CD4-positive, alpha-beta T cell treated with Interleukin-2 at 100 ng/mL for 4 hours (primary cell): ENCODE results near the gene ACYP2.
"Not testable (repeated sequence)": the region's sequence is repeated elsewhere in the genome, so short reads cannot be mapped to it uniquely, and the experiment has no call there.

Experiments
- DNase-seq: peaks from one replicate; pipeline ENCODE4 v3.0.0-alpha.2; 2020; ENCODE audit warnings: low spot score

The ACYP2 gene

DNA sequence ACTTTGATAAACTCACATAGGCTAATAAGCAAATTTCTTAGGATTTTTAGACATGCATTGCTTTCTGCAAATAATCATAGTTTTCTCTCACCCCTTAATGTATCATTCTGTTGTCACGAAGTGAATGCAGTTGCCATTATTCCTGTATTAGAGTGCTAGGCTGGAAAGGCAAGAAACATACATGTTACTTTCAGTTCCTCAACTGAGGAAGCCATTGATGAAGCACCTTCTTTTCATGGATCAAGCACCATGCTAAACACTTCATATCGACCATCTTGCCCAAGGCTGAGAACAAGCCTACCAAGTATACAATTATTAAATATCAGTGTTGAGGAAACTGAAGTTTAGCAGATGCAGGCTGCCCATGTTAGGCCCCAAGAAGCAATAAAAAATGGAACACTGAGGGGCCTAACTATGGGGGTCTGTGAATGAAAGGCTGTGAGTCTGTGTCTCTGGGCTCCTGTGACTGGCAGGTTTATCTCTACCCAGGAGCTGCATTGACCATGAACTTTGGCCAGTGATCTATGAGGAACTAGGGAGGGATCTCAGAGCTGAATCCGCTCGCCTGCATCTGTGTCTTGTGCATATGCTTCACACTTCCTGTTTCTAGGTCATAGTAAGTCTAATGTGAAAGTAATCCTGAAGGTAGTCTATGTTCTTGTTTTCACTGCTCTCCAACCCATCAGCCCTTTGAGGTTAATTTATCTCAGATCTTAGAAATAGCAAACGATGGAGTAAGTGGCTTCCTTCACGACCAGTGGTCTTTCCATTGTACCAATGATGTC, 156.6 kb downstream of the ACYP2 start:
- no peak for DNase-seq

DNA sequence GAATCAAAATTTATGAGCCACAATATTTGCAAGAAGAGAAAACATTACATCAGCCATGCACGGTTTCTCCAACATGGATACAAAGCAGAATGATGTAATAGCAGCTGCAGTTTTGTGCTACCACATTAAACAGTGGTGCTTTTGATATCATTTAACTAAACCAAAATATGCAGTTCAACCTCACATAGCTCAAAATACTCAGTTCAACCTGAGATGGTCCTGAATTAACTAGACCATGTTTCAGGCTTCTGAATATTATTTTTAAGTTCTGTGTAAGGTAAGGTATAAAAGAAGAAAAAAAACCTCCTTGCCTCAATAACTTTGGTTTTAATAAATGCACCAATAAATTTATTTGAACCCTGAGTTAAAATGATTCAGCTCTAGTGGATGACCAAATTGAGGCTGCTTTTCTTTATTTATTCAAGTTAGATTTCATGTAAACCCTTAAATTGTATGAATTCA, 159.4 kb downstream of the ACYP2 start:
- no peak for DNase-seq

DNA sequence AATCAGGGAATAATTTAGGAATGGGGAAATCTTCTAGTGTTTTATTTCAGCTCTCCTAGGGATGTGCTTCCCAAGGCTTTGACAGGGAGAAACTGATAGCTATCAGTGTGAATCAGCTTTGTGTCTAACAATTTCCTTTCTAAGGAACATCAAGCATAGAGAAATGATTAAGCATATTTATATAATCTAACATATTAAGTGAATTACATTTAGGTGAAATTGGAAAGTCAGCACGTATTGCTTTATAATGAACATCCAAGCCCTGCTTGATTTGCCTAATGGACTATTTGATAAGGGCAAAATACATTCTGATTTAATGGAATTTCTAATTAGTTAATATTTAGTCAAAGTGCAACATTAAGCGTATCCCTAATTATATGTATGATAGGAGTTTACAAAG, 160.1 kb downstream of the ACYP2 start:
- DNase-seq = no peak

DNA sequence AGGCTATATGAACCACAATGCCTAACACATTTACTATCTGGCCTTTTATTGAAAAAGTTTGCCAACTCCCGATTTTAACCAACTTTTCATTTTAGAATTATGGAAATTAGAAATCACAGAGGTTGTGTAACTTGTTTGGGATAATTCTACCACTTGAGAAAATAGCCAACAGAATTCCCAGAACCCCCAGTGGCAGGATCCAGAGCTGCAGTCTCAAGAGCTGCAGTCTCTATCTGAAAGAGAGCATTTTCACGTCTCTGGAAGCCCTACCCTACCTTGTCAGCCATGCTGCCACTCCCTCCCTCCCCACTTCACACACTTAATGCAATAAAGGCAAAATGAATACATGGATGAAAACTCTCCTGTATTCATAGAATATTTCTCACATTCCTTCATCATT, 164.0 kb downstream of the ACYP2 start:
- no peak for DNase-seq

DNA sequence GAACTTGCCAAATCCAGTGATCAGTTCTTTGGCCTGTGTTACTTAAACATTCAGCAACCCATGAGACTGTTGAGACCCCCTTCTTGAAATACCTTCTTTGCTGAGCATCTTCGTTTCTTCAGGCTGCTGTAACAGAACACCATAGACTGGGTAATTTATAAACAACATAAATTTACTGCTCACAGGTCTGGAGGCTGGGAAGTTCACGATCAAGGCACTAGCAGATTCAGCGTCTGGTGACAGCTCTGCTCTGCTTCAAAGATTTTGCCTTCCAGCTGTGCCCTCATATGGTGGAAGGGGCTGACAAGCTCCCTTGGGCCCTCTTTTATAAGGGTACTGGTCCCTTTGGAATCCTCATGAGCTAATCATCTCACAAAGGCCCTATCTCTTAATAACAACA, 169.4 kb downstream of the ACYP2 start:
- no peak for DNase-seq

DNA sequence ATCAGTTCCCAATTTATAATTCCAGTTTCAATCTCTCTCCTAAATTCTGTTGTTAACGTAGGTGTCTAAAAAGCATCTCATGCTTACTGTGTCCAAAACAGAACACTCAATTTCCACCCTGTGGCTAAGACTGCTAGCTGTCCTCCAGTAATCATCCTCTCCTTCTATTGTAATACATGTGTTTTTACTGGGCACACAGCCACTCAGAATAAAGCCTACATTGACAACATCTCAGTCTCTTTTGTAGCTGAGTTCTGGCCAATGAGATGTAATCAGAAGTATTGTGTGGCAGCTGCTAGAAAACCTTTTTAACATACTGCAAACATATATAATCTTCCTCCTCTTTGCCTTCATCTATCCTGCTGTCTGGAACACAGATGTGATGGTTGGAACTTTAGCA, 170.0 kb downstream of the ACYP2 start:
- DNase-seq = no peak

DNA sequence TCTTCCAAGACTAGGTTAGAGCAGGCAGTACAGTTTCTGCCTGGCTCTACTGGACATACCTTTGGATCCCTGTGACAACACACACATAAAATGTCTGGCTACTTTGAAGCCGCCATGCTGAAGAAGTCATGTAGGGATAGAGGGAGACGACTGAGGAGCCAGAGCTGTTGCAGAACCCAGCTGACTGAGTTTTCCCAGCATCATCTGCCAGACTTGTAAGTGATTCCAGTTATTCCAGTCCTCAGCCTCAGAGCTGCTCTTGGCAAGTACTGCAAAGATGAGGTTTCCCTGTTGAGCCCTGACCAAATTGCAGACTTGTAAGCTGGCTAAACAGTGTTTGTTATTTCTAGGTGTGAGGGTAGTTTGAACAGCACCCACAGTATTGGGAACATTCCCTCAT, 172.1 kb downstream of the ACYP2 start:
- no peak for DNase-seq

DNA sequence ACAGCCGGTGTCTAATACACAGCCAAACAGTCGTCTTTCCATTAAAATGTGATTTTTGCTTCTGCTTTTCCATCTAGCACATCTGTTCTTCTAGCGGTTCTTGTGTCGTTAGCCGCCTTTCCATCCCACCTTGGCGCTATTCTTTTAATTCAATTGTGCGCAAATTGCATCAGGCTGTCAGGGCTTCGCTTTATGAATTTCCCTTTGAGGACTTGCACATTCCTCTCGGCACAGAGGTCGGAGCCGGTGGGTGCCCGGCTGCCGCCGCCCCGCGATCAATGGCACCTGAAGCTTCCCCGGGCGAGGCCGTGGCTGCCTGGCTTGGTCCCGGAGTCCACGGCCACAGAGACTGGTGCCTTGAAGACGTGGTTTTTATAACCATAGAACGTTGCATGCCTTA, 174.5 kb downstream of the ACYP2 start:
- no peak for DNase-seq

DNA sequence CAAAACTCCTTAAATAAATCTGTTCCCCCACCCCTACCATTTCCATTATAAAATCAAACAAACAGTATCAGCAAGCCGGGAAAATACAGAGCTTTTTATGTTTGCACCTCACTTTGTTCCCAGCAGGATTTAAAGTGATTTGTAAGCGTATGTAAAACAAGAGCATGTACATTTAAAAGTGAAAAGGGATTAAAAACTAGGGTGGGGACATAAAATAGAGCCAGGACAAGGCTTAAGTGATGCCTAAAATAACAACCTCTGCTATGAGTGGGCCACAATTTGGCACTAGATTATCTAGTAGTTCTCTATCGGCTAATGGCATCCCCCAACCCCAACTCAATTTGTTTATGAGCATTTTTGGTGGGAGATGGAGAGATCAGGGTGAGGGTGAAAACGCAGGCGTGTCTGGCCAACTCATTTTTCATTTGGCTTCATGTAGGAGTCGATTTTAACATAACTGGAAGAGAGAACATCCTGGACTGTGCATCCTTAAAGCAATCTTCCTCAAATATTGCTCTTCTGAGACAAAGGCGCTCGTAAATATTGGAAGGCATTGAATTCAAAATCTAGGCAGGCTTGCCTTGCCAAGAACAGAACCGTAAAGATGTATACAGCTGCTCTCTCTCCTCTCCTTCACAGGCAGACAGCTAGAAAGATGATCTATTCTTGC, 175.1 kb downstream of the ACYP2 start:
- no peak for DNase-seq

DNA sequence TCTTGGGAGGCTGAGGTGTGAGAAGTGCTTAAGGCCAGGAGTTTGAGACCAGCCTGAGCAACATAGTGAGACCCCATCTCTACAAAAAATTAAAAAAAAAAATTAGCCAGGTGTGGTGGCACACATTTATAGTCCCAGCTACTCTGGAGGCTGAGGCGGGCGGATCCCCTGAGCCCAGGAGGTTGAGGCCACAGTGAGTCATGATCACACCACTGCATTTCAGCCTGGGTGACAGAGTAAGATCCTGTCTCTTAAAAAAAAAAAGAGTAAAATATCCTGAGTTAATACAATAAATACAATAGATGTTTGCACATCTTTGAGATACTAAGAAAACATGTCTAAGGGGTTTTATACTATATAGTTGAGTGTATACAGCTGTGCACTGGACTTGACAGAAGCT, 179.2 kb downstream of the ACYP2 start:
- not testable (repeated sequence) for DNase-seq

DNA sequence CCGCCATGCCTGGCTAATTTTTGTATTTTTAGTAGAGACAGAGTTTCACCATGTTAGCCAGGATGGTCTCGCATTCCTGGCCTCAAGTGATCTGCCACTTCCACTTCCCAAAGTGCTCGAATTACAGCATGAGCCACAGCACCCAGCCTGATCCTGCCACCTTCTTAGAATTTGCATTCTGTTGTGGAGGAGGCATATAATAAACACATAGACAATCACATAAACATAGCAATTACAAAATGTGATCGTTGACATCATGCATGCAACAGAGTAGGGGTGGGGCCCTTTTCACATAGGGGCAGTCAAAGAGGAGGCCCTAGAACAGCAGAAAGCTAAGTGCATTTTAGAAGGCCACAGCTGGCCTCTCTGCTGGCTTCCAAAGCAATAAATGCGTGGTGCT, 180.5 kb downstream of the ACYP2 start:
- no peak for DNase-seq

DNA sequence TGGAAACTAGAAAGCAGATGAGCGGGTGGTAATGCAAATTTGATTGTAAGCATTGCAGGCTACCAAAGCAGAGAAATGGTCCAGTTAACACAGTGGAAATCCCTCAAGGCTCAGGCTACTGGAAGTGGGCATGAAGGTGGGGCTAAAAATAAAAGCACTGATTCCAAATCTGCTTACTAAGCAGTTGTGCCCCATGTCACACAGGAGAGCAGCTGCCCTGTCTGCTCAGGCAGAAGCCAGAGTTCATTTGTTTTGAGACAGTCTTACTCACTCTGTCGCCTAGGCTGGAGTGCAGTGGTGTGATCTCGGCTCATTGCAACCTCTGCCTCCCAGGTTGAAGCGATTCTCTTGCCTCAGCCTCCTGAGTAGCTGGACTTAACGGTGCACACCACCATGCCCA, 183.1 kb downstream of the ACYP2 start:
- DNase-seq = no peak

DNA sequence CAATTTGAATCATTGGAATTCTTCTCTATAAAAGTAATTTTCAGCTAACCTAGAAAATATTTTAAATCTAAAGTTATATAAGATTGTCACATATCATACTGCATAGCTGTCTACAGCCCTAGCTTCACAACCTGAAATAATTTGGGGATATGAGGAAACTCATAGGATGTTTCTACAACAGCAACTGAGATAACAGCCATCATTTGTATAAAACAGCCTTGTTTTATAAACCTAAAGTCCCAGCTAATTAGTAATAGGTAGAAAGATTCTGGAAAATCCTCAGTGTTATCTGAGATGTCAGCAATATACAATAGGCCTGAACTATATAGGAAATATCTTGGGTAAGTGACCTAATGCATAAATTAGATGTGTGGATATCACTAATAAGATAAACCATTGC, 188.2 kb downstream of the ACYP2 start:
- DNase-seq = no peak

DNA sequence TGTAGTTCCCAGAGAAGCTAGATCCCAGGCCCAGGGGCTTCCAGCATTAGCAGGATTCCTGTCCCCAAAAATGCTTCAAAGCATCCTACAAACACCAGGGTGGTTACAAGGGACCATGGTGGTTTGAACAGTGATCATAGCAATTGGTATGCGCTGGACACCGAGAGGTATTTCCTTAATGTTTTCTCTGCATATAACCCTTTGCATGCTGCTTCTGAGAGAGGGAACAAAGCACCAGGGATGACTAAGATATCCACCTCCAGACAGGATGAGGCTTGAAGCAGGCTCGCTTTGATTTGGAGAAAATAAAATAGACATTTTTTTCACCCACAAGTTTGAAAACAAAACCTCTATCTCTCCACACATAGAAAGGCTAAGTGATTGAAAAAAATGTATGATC, 191.1 kb downstream of the ACYP2 start:
- DNase-seq = no peak

DNA sequence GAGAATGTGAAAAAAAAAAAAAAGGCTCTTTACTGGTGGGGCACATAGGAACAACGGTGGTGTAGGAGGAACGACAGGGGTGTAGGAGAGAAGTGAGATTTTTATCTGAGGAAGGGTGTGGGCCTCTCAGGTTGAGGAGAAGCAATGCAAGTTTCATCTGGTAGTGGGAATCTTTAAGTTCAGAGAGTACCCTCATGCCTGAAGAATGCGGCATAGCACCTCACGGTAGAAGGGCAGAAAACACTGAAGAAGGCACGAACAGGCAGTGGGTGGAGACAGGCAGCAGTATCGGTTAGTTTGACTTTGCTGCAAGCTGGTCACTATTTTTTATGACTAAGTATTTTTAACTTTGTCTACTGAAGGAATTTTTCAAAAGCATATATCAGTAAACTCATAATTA, 192.8 kb downstream of the ACYP2 start:
- no peak for DNase-seq

DNA sequence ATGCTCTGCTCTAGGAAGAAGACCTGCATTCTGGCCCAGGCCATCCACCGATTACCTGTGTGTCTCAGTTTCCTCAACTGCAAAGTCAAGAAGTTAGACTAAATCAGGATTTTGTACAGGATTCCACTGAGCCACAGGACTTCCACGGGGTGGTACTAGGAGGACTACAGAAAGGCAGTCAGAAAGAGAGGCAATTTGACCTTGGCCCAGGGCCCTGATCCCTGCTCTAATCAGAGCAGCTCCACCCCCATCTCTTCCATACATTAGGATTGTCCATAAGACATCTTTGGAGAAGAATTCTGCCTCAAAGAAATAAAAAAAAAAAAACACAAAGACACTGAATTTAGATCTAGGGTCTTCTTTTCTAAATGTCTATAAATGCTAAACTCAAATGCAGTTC, 193.4 kb downstream of the ACYP2 start:
- no peak for DNase-seq

DNA sequence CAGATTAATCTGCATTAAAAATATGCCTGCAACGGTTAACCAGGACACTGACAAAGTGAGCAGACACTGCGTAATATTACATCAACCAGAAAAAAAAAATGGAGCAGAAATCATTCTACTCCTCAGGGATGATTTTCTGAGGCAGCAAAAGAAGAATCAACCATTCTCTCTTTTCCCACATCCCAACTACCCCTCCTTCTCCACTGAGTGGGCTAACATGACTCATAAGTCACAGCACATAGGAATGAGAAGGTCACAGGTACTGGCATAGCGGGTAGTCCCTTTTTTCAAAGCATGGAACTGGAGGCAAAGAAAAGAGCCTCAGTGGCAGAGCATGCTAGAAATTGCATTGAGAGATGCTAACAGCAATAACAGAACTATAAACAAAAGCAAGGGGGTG, 194.9 kb downstream of the ACYP2 start:
- DNase-seq = no peak

DNA sequence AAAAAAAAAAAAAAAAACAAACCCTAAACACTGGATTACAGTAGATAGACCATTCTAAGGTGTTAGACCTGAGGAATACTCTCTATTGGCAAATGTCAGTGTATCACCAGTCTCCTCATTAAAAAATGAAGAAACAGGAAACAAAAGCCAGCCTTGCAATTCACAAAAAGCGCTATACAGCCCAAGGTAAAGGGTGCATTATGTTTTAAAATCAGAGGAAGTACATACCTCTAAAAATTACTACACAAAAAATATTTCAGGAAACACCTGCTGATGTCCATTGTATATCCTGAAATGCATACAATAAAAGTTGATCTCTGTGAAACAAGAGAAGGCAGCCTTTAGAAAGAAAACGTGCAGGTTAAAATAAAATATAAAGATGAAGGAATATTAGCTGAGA, 195.5 kb downstream of the ACYP2 start:
- DNase-seq = no peak

DNA sequence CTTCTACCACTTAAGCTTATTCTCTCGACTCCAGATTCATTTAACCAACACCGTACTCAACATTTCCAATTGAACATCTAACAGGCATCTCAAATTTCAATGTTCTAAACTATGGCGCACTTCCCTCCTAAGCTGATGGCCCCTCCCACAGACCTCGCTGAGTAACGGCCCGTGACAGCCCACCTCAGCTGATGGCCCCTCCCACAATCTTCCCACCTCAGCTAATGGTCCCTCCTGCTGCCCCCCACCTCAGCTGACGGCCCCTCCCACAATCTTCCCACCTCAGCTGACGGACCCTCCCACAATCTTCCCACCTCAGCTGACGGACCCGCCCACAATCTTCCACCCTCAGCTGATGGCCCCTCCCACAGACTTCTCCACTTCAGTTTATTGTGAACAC, 197.7 kb downstream of the ACYP2 start:
- DNase-seq = no peak

DNA sequence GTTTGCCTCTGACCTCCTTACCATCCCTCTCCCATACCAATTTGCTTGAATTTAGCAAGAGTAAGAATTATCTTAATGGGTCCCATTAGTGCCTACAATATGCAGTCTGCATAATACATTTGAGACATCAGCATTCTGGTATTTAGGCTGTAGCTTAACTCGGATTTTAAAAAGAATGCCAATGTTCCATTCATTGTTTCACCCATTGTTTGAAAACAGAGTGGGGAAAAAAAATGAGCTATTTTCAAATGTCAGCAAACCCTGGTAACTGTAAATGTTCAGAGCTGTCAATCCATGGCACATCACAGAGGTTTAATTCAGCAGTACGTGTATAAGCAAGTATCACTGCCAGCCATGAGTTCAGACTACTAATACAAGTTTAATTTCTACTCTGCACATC, 202.6 kb downstream of the ACYP2 start:
- no peak for DNase-seq

DNA sequence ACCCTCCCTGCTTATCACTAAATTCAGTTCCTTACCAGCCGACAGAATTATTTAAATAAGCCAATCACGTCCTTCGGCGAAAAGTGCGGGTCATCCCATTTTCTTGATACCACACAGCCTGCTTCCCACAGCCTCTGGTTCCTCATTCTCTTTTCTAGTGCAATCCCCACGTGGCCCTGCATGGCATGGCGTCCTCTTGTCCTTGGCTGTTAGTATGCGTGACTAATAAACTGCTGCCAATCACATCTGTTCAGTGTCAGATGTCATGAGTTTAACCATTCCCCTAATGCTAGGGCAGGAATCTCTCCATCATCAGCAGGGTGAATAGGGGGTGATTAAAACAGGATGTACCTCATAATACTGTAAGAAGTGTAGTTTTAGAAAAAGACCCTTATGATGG, 203.4 kb downstream of the ACYP2 start:
- DNase-seq = no peak

DNA sequence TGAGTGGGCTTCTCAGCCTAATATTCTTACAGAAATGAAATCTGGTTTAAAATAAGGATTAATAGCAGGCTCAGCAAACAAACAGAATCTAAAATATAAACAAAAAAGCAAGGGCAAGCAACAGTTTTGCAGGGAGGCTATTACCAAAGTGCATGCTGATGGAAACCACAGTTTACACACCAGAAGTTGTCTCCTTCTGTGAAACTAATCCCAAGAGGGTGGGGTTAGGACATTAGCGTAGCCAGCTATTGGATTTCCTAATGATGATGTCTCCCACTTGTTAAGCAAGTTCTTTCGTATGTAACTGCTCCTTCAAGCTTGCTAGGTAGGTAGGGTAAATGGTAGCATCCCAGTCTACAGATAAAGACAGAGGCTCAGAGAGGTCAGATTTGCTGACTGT, 205.6 kb downstream of the ACYP2 start:
- no peak for DNase-seq

DNA sequence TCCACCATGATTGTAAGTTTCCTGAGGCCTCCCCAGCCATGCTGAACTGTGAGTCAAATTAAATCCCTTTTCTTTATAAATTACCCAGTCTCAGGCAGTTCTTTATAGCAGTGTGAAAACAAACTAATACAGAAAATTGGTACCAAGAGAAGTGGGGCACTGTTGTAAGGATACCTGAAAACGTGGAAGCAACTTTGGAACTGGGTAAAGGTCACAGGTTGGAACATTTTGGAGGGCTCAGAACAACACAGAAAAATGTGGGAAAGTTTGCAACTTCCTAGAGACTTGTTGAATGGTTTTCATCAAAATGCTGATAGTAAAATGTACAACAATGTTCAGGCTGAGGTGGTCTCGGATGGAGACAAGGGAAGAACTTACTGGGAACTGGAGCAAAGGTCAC, 209.1 kb downstream of the ACYP2 start:
- not testable (repeated sequence) for DNase-seq

DNA sequence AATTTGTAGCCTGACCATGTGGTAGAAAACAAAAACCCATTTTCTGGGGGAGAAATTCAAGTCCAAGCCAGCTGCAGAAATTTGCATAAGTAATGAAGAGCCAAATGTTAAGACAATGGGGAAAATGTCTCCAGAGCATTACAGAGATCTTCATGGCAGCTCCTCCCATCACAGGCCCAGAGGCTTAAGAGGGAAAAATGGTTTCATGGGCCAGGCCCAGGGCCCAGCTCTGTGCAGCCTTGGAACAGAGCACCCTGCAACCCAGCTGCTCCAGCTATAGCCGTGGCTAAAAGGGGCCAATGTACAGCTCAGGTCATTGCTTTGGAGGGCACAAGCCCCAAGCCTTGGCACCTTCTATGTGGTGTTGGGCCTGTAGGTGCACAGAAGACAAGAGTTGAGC, 209.7 kb downstream of the ACYP2 start:
- no peak for DNase-seq
